Choroid plexus epithelial cell (primary cell): Measurements from ENCODE around the gene KIF5A.
"Not testable (repeated sequence)": the region's sequence is repeated elsewhere in the genome, so short reads cannot be mapped to it uniquely, and the experiment has no call there.

Experiments used
- DNase-seq: peaks from one replicate; pipeline ENCODE4 v3.0.0-alpha.2; 2010; ENCODE audit warnings: low read depth
- H3K4me3 ChIP-seq: 2 replicates; pipeline ENCODE4 v1.5.1; 2011; ENCODE audit warnings: low read depth, mild to moderate bottlenecking, control low read depth, low read length, moderate library complexity
- CTCF ChIP-seq: conservative IDR thresholded peaks from 2 replicates; pipeline ENCODE4 v1.5.1; 2011; ENCODE audit warnings: low read depth, mild to moderate bottlenecking, control low read depth, inconsistent platforms, low read length, moderate library complexity

Gene KIF5A

GRCh38 chr12:57553343-57554202, 3.7 kb downstream of the KIF5A start:
- TF ChIP-seq CTCF = no peak
- DNase-seq = no peak
- H3K4me3 ChIP-seq = no peak overlapping the region

GRCh38 chr12:57554453-57554852, 4.6 kb downstream of the KIF5A start:
- no peak overlapping the region for H3K4me3 ChIP-seq
- no peak for TF ChIP-seq CTCF
- no peak for DNase-seq

GRCh38 chr12:57554897-57555296, 5.1 kb downstream of the KIF5A start:
- no peak overlapping the region for H3K4me3 ChIP-seq
- no peak for TF ChIP-seq CTCF
- no peak for DNase-seq

- TF ChIP-seq CTCF = no peak
- DNase-seq = no peak
- H3K4me3 ChIP-seq = no peak overlapping the region
Observed at GRCh38 chr12:57558864-57559263, 9.0 kb downstream of the KIF5A start.

GRCh38 chr12:57560516-57560915, 10.7 kb downstream of the KIF5A start:
- TF ChIP-seq CTCF = no peak
- H3K4me3 ChIP-seq = no peak overlapping the region
- DNase-seq = no peak

- not testable (repeated sequence) for H3K4me3 ChIP-seq
- DNase-seq = peak; percentile 30
Observed at GRCh38 chr12:57561117-57561516, 11.3 kb downstream of the KIF5A start.

- no peak overlapping the region for H3K4me3 ChIP-seq
Observed at GRCh38 chr12:57563358-57563757, 13.5 kb downstream of the KIF5A start.

More at GRCh38 chr12:57563358-57563757, 13.5 kb downstream of the KIF5A start:
- no peak for TF ChIP-seq CTCF
- DNase-seq = no peak
